Sigmoid colon (tissue), 7 donors: ENCODE results near the gene KRT78. TPM values are rescaled to one million over a fixed set of nuclear protein-coding genes. Genes with fewer than 3 reads are reported as not detected.

Experiments used
- DNase-seq: peaks from one replicate; pipeline ENCODE4 v3.0.0-alpha.2; 2019
- H3K27ac ChIP-seq, 4 donors: fragments of 200-600 bp; sonication (generic); one replicate each; pipeline ENCODE4 v1.5.1; 2016 to 2019; ENCODE audit warnings: mild to moderate bottlenecking in 1 of 4
- H3K27me3 ChIP-seq, 3 donors: fragments of 200-600 bp; sonication (generic); one replicate each; pipeline ENCODE4 v1.5.1; 2019; ENCODE audit warnings: mild to moderate bottlenecking in 1 of 3
- H3K36me3 ChIP-seq, 4 donors: fragments of 200-600 bp; sonication (generic); one replicate each; pipeline ENCODE4 v1.5.1; 2016 to 2019
- H3K4me1 ChIP-seq, 4 donors: fragments of 200-600 bp; sonication (generic); one replicate each; pipeline ENCODE4 v1.5.1; 2017 to 2019
- H3K4me3 ChIP-seq, 4 donors: fragments of 200-600 bp; sonication (generic); one replicate each; pipeline ENCODE4 v1.5.1; 2017 to 2019; ENCODE audit warnings: mild to moderate bottlenecking in 2 of 4, moderate library complexity in 1 of 4
- H3K9me3 ChIP-seq, 4 donors: fragments of 200-600 bp in 3 of 4; sonication (generic) in 3 of 4; one replicate each; pipeline versions ENCODE4 v1.5.1 to v1.6.1; 2013 to 2019
- CTCF ChIP-seq, 4 experiments: fragments of 450-650 bp in 3 of 4; fragments of 200-600 bp in 1 of 4; IDR thresholded peaks; one replicate each; pipeline ENCODE4 v1.5.1; 2016 to 2019; ENCODE audit warnings: antibody characterized with exemption in 4 of 4, mild to moderate bottlenecking in 3 of 4, moderate library complexity in 2 of 4
- EP300 ChIP-seq, 4 donors: sonication (generic); formaldehyde crosslinking; IDR thresholded peaks; one replicate each; pipeline ENCODE4 v1.6.1; 2017; ENCODE audit warnings: antibody characterized with exemption in 4 of 4
- POLR2A ChIP-seq, 2 donors: fragments of 450-650 bp; IDR thresholded peaks; one replicate each; pipeline ENCODE4 v1.6.1; 2016; ENCODE audit warnings: antibody characterized with exemption in 2 of 2, mild to moderate bottlenecking in 2 of 2, moderate library complexity in 2 of 2
- POLR2AphosphoS5 ChIP-seq, 4 donors: sonication (generic); formaldehyde crosslinking; IDR thresholded peaks; one replicate each; pipeline ENCODE4 v1.6.1; 2017; ENCODE audit warnings: antibody characterized with exemption in 4 of 4
- WGBS, 2 donors: extraction: QIAGEN DNeasy Blood & Tissue Kit; methylation state at CpG; one replicate each; pipeline ENCODE4 v1.1.7; 2013; 5-methylcytosine and 5-hydroxymethylcytosine counted together
- intact Hi-C: fragments of 100-400 bp; cut with DNase I; formaldehyde crosslinking; loops from one replicate; pipeline ENCODE4 v1.15.1; 2023
- polyA plus RNA-seq, 3 donors: library from polyadenylated mRNA; stranded (reverse); fragments of 200-250 nt; gene quantifications; one replicate each; pipeline ENCODE4 v1.2.3, GENCODE V29; 2013
- total RNA-seq, 4 donors: library from RNA; depleted of rRNA; stranded (reverse); fragments of >200 nt; gene quantifications; one replicate each; pipeline ENCODE4 v1.1.0, GENCODE V29; 2016
- donor health status: healthy with polysubstance abuse.
- donor health status: Bipolar disorder and iron deficiency.
- donor health status: healthy.

KRT78 gene
- total and polyA plus RNA-seq, 7 donors = 0.20 to 5.4 TPM; not detected in 5

GRCh38 chr12:52829986-52830770 is 18.6 kb downstream of the KRT78 start:
- TF ChIP-seq CTCF (IDR thresholded peaks at IDR 0.05) (no peak), EP300 (IDR thresholded peaks at IDR 0.05) (no peak), POLR2A (IDR thresholded peaks at IDR 0.05) (no peak)
- no peaks in the 10 kb centered on the region for H3K36me3 ChIP-seq
- intact Hi-C loops = no loop called here
- no peak for DNase-seq
- no peaks in the 10 kb centered on the region for H3K27me3 ChIP-seq
- H3K4me3 ChIP-seq = no peak overlapping the region
- no peak overlapping the region for H3K27ac ChIP-seq
- no peaks in the 10 kb centered on the region for H3K4me1 ChIP-seq
- no peaks in the 10 kb centered on the region for H3K9me3 ChIP-seq
- 84 to 85% methylated on average over 8 of the region's 8 CpGs for WGBS, 2 donors

GRCh38 chr12:52828591-52829021 is 20.2 kb downstream of the KRT78 start:
- no peak overlapping the region for H3K27ac ChIP-seq
- DNase-seq = no peak
- H3K36me3 ChIP-seq = no peaks in the 10 kb centered on the region
- intact Hi-C loops = no loop called here
- H3K4me1 ChIP-seq = no peaks in the 10 kb centered on the region
- no peaks in the 10 kb centered on the region for H3K9me3 ChIP-seq
- no peak for TF ChIP-seq CTCF (IDR thresholded peaks at IDR 0.05)
- TF ChIP-seq POLR2AphosphoS5 (IDR thresholded peaks at IDR 0.05) = no peak
- TF ChIP-seq POLR2A (IDR thresholded peaks at IDR 0.05) = no peak
- TF ChIP-seq EP300 (IDR thresholded peaks at IDR 0.05) = no peak
- H3K27me3 ChIP-seq = no peaks in the 10 kb centered on the region
- 25 to 38% methylated on average over 2 of the region's 2 CpGs for WGBS, 2 donors
- H3K4me3 ChIP-seq = no peak overlapping the region

GRCh38 chr12:52828156-52828555 is 20.6 kb downstream of the KRT78 start:
- TF ChIP-seq POLR2AphosphoS5 (IDR thresholded peaks at IDR 0.05) = no peak
- no peak for TF ChIP-seq CTCF (IDR thresholded peaks at IDR 0.05)
- TF ChIP-seq POLR2A (IDR thresholded peaks at IDR 0.05) = no peak
- no peak for TF ChIP-seq EP300 (IDR thresholded peaks at IDR 0.05)
- H3K4me3 ChIP-seq = no peak overlapping the region
- no peaks in the 10 kb centered on the region for H3K36me3 ChIP-seq
- intact Hi-C loops = no loop called here
- no peaks in the 10 kb centered on the region for H3K27me3 ChIP-seq
- no peak for DNase-seq
- H3K9me3 ChIP-seq = no peaks in the 10 kb centered on the region
- H3K4me1 ChIP-seq = no peaks in the 10 kb centered on the region
- no peak overlapping the region for H3K27ac ChIP-seq

GRCh38 chr12:52827499-52828090 is 21.2 kb downstream of the KRT78 start:
- DNase-seq = no peak
- Histone ChIP-seq H3K27me3 (no peaks in the 10 kb centered on the region), H3K9me3 (no peaks in the 10 kb centered on the region), H3K4me3 (no peak overlapping the region), H3K36me3 (no peaks in the 10 kb centered on the region), H3K4me1 (peaks cover 0 to 2% (median 0%) of the 10 kb centered on the region in 4 donors), H3K27ac (no peak overlapping the region)
- intact Hi-C loops = no loop called here
- TF ChIP-seq EP300 (IDR thresholded peaks at IDR 0.05) = no peak
- 87% methylated on average over 6 of the region's 6 CpGs for WGBS, 2 donors

- H3K27me3 ChIP-seq = no peaks in the 10 kb centered on the region
- no peak overlapping the region for H3K4me3 ChIP-seq
- TF ChIP-seq POLR2A (IDR thresholded peaks at IDR 0.05) (no peak), POLR2AphosphoS5 (IDR thresholded peaks at IDR 0.05) (no peak), CTCF (IDR thresholded peaks at IDR 0.05) (no peak), EP300 (IDR thresholded peaks at IDR 0.05) (no peak)
- WGBS, 2 donors = 93 to 95% methylated on average over 11 of the region's 11 CpGs
- intact Hi-C loops = no loop called here
- no peaks in the 10 kb centered on the region for H3K9me3 ChIP-seq
- no peak for DNase-seq
- H3K27ac ChIP-seq = no peak overlapping the region
- peaks cover 0 to 9% (median 4%) of the 10 kb centered on the region in 4 donors for H3K4me1 ChIP-seq
- no peaks in the 10 kb centered on the region for H3K36me3 ChIP-seq
Observed at GRCh38 chr12:52826611-52827498, 21.9 kb downstream of the KRT78 start.
